ENCODE results near the gene DISC1. TPM values are rescaled to one million over a fixed set of nuclear protein-coding genes. Genes with fewer than 3 reads are reported as not detected.

The DISC1 gene
- total RNA-seq, 2 experiments from 2014 or later, result 3.5 to 5.0 TPM

- peaks cover 13% of the 10 kb centered on the region for H3K36me3 Mint-ChIP-seq (ENCODE audit: low read depth)
- DNase-seq (no peak), ATAC-seq (no peak)
- CTCF ChIA-PET, result interaction anchor here (4.0 kb wide), 1 partner anchor 13 kb away, joined by 30 read pairs; no protein-coding TSS in a partner anchor
- POLR2A ChIA-PET, result no interaction called here
- H3K27ac Mint-ChIP-seq, result no peak overlapping the region
- TF ChIP-seq, protein P1, sequence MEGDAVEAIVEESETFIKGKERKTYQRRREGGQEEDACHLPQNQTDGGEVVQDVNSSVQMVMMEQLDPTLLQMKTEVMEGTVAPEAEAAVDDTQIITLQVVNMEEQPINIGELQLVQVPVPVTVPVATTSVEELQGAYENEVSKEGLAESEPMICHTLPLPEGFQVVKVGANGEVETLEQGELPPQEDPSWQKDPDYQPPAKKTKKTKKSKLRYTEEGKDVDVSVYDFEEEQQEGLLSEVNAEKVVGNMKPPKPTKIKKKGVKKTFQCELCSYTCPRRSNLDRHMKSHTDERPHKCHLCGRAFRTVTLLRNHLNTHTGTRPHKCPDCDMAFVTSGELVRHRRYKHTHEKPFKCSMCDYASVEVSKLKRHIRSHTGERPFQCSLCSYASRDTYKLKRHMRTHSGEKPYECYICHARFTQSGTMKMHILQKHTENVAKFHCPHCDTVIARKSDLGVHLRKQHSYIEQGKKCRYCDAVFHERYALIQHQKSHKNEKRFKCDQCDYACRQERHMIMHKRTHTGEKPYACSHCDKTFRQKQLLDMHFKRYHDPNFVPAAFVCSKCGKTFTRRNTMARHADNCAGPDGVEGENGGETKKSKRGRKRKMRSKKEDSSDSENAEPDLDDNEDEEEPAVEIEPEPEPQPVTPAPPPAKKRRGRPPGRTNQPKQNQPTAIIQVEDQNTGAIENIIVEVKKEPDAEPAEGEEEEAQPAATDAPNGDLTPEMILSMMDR (IDR thresholded peaks at IDR 0.05), result no peak
- H3K4me3 Mint-ChIP-seq, result no peak overlapping the region
- H3K27me3 Mint-ChIP-seq, result no peaks in the 10 kb centered on the region
- no peaks in the 10 kb centered on the region for H3K9me3 Mint-ChIP-seq
- intact Hi-C loops (cut with micrococcal nuclease), result no loop called here
- H3K4me1 Mint-ChIP-seq (ENCODE audit: low read depth), result no peaks in the 10 kb centered on the region
Measured at GRCh38 chr1:231743966-231744365, 117.4 kb downstream of the DISC1 start.

- intact Hi-C loops (cut with micrococcal nuclease), result no loop called here
- POLR2A ChIA-PET, result no interaction called here
- Mint-ChIP-seq H3K4me3 (no peak overlapping the region), H3K27ac (no peak overlapping the region), H3K27me3 (no peaks in the 10 kb centered on the region), H3K9me3 (peaks cover 15% of the 10 kb centered on the region), H3K4me1 (ENCODE audit: low read depth) (no peaks in the 10 kb centered on the region), H3K36me3 (ENCODE audit: low read depth) (peaks cover 38% of the 10 kb centered on the region)
- CTCF ChIA-PET, result interaction anchor here (3.8 kb wide), 1 partner anchor 8 kb away, joined by 13 read pairs; no protein-coding TSS in a partner anchor
- TF ChIP-seq, protein P1 (IDR thresholded peaks at IDR 0.05), result no peak
- no peak for ATAC-seq
- no peak for DNase-seq
Measured at GRCh38 chr1:231748760-231749415, 122.3 kb downstream of the DISC1 start.

DNA sequence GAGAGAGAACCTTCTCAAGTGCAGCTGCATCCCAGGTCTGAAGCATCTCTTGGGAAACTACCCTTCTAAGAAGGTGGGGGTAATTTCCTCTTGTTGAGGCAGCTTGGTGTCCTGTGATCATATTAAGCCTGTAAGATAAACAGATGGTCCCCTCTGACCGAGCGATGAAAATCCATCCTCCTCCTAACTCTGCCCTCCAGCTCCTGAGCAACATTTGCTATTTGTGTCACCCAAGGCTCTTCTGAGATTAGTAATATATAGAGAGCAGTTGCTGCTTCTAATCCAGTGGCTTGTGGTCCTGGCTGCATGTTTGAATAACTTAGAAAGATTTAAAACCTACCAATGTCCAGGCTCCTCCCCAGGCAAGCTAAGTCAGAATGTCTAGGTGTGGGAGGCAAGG lies 123.7 kb downstream of the DISC1 start:
- no peak overlapping the region for H3K27ac Mint-ChIP-seq
- DNase-seq, result no peak
- no peaks in the 10 kb centered on the region for H3K4me1 Mint-ChIP-seq (ENCODE audit: low read depth)
- no peaks in the 10 kb centered on the region for H3K27me3 Mint-ChIP-seq
- H3K9me3 Mint-ChIP-seq, result peaks cover 17% of the 10 kb centered on the region
- H3K4me3 Mint-ChIP-seq, result no peak overlapping the region
- TF ChIP-seq, protein P1 (IDR thresholded peaks at IDR 0.05), result no peak
- ATAC-seq, result no peak
- peaks cover 48% of the 10 kb centered on the region for H3K36me3 Mint-ChIP-seq (ENCODE audit: low read depth)
- intact Hi-C loops (cut with micrococcal nuclease), result no loop called here
- ChIA-PET POLR2A (no interaction called here), CTCF (no interaction called here)

DNA sequence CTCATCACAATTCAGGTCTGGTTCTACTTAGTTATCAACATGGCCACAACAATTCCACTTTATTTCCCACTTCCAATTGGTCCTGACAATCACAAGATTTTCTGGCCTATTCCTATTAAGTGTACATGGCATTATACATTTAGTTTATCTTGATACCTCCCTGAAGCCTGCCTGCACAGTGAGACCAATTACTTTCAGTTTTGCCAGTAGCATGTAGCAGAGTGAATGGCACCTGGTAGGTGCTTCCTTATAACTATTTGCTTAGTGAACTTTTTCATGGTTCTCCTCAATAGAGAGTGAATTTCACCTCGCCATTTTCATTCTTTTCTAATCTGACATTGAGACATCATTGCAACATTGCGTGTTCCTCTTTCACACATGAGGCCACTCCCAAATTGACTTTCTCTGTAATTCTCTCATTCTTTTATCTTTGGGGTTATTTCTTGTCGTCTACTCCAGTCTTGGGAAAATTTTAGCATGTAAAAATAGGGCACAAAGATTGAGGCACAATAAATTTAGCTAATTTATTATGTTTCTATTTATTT lies 124.3 kb downstream of the DISC1 start:
- POLR2A ChIA-PET, result no interaction called here
- intact Hi-C loops (cut with micrococcal nuclease), result no loop called here
- no peak for ATAC-seq
- H3K27me3 Mint-ChIP-seq, result no peaks in the 10 kb centered on the region
- DNase-seq, result no peak
- H3K36me3 Mint-ChIP-seq (ENCODE audit: low read depth), result peaks cover 45% of the 10 kb centered on the region
- peaks cover 17% of the 10 kb centered on the region for H3K9me3 Mint-ChIP-seq
- H3K4me1 Mint-ChIP-seq (ENCODE audit: low read depth), result no peaks in the 10 kb centered on the region
- CTCF ChIA-PET, result no interaction called here
- TF ChIP-seq, protein P1 (IDR thresholded peaks at IDR 0.05), result no peak
- H3K4me3 Mint-ChIP-seq, result no peak overlapping the region
- no peak overlapping the region for H3K27ac Mint-ChIP-seq

DNA sequence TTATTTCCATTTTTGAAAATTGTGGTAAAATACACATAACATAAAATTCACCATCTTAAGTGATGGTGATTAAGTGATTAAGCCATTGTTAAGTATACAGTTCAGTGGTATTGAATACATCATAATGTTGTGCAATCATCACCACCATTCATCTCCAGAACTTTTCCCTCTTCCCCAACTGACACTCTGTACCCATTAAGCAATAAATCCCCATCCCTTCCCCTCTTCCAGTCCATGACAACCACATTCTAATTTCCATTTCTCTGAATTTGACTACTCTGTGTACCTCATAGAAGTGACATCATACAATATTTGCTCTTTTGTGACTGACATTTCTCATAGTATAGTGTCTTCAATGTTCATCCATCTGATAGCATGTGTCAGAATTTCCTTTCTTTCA lies 124.8 kb downstream of the DISC1 start:
- DNase-seq (no peak), ATAC-seq (no peak)
- Mint-ChIP-seq H3K27ac (no peak overlapping the region), H3K4me3 (no peak overlapping the region), H3K4me1 (ENCODE audit: low read depth) (no peaks in the 10 kb centered on the region), H3K9me3 (peaks cover 17% of the 10 kb centered on the region), H3K27me3 (no peaks in the 10 kb centered on the region), H3K36me3 (ENCODE audit: low read depth) (peaks cover 45% of the 10 kb centered on the region)
- intact Hi-C loops (cut with micrococcal nuclease), result no loop called here
- TF ChIP-seq, protein P1 (IDR thresholded peaks at IDR 0.05), result no peak
- ChIA-PET CTCF (no interaction called here), POLR2A (no interaction called here)

Data from activated CD8-positive, alpha-beta T cell treated with anti-CD3 and anti-CD28 coated beads for 36 hours (primary cell).